GM19463 (cell line): ENCODE measurements around the gene PRAMEF13.
"Not testable (repeated sequence)": the region's sequence is repeated elsewhere in the genome, so short reads cannot be mapped to it uniquely, and the experiment has no call there.

Source experiments
- ATAC-seq: cut with Tn5 transposase; IDR thresholded peaks from one replicate; pipeline ENCODE4 v1.9.1; 2021; ENCODE audit warnings: mild to moderate bottlenecking, moderate library complexity; ENCODE audit not compliant: unreplicated experiment

Gene PRAMEF13

GRCh38 chr1:13201309-13201708 is at the start of gene PRAMEF13:
Gene PRAMEF13 (minus strand): TSS chr1:13201409. CDS start chr1:13199589, 1,820 bp downstream.
- ATAC-seq, result not testable (repeated sequence)

- not testable (repeated sequence) for ATAC-seq
These were observed 45.9 kb upstream of the PRAMEF13 start for GRCh38 chr1:13247122-13247521.

GRCh38 chr1:13246554-13246871 is 45.3 kb upstream of the PRAMEF13 start:
- ATAC-seq, result not testable (repeated sequence)

- not testable (repeated sequence) for ATAC-seq
These were observed 44.8 kb upstream of the PRAMEF13 start for GRCh38 chr1:13245841-13246553.

GRCh38 chr1:13243536-13244263 is 42.5 kb upstream of the PRAMEF13 start:
- not testable (repeated sequence) for ATAC-seq

- not testable (repeated sequence) for ATAC-seq
These were observed 38.4 kb upstream of the PRAMEF13 start for GRCh38 chr1:13239633-13240032.

GRCh38 chr1:13237572-13237971 is 36.4 kb upstream of the PRAMEF13 start:
- not testable (repeated sequence) for ATAC-seq

- ATAC-seq, result not testable (repeated sequence)
These were observed 32.8 kb upstream of the PRAMEF13 start for GRCh38 chr1:13234057-13234456.

GRCh38 chr1:13232056-13232455 is 30.8 kb upstream of the PRAMEF13 start:
- ATAC-seq, result not testable (repeated sequence)

- not testable (repeated sequence) for ATAC-seq
These were observed 30.0 kb upstream of the PRAMEF13 start for GRCh38 chr1:13231061-13231750.

- ATAC-seq, result not testable (repeated sequence)
These were observed 29.4 kb upstream of the PRAMEF13 start for GRCh38 chr1:13230601-13231000.

- ATAC-seq, result not testable (repeated sequence)
These were observed 28.9 kb upstream of the PRAMEF13 start for GRCh38 chr1:13230096-13230495.

GRCh38 chr1:13228343-13228781 is 27.2 kb upstream of the PRAMEF13 start:
- ATAC-seq, result no peak

- not testable (repeated sequence) for ATAC-seq
These were observed 26.3 kb upstream of the PRAMEF13 start for GRCh38 chr1:13227271-13228055.

- not testable (repeated sequence) for ATAC-seq
These were observed 24.5 kb upstream of the PRAMEF13 start, which contains the start of gene PRAMEF18 for GRCh38 chr1:13225675-13226204. Gene PRAMEF18 (minus strand): TSS chr1:13226154. CDS start chr1:13226106, 48 bp downstream.

- ATAC-seq, result no peak
These were observed 23.4 kb upstream of the PRAMEF13 start for GRCh38 chr1:13224480-13225060.

- not testable (repeated sequence) for ATAC-seq
These were observed 21.6 kb upstream of the PRAMEF13 start for GRCh38 chr1:13222788-13223187.

GRCh38 chr1:13219203-13219602 is 18.0 kb upstream of the PRAMEF13 start:
- ATAC-seq, result not testable (repeated sequence)

- ATAC-seq, result not testable (repeated sequence)
These were observed 15.4 kb upstream of the PRAMEF13 start for GRCh38 chr1:13216619-13217018.

GRCh38 chr1:13208712-13209111 is 7.5 kb upstream of the PRAMEF13 start:
- ATAC-seq, result not testable (repeated sequence)
